GM12865 (cell line): ENCODE measurements around the gene SLC24A4.

ENCODE experiments used
- DNase-seq: peaks from one replicate; pipeline ENCODE4 v3.0.0; 2010; ENCODE audit warnings: low read depth
- H3K4me3 ChIP-seq: 2 replicates; pipeline ENCODE4 v1.5.1; 2011; ENCODE audit warnings: mild to moderate bottlenecking, low read depth, low read length, control low read depth
- TF ChIP-seq, protein P1 (sequence below): IDR thresholded peaks from 2 replicates; pipeline ENCODE4 v1.5.1; 2011; ENCODE audit warnings: low read length, control low read depth, low read depth, inconsistent platforms; ENCODE audit not compliant: insufficient read depth; ENCODE audit errors: missing control alignments

SLC24A4 gene

DNA sequence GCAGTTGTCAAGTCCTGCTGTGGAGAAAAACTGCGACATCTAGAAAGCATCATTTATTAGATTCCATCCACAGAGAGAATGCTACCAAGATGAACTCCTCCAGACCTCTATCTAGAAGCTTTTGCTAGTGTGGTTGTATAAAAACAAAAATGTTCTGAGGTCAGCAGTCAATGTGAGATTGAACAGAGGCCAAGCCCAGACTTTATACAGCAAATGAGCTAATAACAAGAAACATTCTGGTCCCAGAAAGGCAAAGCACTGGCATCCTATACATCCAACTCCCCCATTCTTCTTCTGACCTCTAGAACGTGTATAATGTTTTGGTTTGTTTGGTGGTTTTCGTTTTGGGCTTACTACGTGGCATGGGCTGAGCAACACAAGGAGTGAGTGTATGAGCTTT lies 163.9 kb downstream of the SLC24A4 start:
- DNase-seq: no peak
- H3K4me3 ChIP-seq: no peak overlapping the region
- TF ChIP-seq, protein P1, sequence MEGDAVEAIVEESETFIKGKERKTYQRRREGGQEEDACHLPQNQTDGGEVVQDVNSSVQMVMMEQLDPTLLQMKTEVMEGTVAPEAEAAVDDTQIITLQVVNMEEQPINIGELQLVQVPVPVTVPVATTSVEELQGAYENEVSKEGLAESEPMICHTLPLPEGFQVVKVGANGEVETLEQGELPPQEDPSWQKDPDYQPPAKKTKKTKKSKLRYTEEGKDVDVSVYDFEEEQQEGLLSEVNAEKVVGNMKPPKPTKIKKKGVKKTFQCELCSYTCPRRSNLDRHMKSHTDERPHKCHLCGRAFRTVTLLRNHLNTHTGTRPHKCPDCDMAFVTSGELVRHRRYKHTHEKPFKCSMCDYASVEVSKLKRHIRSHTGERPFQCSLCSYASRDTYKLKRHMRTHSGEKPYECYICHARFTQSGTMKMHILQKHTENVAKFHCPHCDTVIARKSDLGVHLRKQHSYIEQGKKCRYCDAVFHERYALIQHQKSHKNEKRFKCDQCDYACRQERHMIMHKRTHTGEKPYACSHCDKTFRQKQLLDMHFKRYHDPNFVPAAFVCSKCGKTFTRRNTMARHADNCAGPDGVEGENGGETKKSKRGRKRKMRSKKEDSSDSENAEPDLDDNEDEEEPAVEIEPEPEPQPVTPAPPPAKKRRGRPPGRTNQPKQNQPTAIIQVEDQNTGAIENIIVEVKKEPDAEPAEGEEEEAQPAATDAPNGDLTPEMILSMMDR: no peak

DNA sequence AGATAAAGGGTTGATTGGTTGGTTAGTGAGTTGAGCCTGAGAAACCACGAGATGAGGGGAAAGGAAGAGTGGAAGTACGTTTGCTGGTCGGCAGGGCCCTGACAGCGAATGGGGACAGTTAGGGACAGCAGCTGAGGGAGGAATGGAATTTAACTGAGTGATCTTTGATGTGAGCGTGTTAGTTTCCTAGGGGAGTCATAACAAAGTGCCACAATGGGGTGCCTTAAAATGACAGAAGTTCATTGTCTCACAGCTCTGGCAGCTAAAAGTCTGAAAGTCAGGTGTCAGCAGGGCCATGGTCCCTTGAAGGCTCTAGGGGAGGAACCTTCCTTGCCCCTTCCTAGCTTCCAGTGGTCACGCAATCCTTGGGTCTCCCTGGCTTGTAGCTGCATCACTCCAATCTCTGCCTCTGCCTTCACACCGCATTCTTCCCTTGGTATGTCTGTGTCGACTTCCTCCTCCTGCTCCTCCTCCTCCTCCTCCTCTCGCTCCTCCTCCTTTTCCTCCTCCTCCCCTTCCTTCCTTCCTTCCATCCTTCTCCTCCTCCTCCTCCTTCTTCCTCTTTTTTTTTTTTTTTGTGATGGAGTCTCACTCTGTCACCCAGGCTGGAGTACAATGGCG lies 164.7 kb downstream of the SLC24A4 start:
- no peak overlapping the region for H3K4me3 ChIP-seq
- no peak for DNase-seq
- TF ChIP-seq, protein P1: no peak

DNA sequence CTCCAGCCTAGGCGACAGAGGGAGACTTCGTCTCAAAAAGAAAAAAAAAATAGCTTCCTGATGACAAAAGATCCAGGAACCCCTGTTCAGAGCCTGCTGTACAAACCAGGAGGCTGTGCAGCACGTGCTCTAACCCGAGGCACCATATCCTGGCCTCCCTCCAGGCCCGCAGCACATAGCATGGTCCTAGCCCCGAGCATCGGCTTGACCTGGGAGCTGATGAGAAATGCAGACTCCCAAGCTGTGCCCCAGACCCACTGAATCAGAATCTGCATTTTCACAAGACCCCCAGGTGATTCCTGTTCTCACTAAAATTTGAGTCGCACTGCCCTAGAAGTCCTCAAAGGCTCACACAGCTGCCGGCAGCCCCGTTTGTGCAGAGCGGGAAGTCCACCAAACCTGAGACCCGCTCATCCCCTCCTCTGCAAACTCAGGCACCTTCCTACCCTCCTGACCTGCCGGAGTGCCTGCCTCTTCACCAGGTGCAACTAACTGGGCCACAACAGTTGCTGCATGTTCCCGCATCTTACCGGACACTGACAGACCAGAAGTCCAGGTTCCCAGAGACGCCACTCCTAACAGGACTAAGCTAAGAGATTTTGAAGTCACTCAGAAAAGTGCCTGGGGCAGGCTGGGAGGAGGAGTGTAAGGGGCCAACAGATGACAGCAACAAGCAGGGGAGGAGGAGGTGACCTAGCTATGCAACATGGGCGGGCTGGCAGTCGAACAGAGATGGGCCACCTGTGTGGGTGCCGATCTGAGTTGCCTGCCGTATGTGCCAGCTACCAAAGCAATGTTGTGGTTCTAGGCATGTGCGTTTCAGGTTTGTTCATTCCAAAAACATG lies 166.7 kb downstream of the SLC24A4 start:
- H3K4me3 ChIP-seq: no peak overlapping the region
- no peak for DNase-seq
- TF ChIP-seq, protein P1: no peak

DNA sequence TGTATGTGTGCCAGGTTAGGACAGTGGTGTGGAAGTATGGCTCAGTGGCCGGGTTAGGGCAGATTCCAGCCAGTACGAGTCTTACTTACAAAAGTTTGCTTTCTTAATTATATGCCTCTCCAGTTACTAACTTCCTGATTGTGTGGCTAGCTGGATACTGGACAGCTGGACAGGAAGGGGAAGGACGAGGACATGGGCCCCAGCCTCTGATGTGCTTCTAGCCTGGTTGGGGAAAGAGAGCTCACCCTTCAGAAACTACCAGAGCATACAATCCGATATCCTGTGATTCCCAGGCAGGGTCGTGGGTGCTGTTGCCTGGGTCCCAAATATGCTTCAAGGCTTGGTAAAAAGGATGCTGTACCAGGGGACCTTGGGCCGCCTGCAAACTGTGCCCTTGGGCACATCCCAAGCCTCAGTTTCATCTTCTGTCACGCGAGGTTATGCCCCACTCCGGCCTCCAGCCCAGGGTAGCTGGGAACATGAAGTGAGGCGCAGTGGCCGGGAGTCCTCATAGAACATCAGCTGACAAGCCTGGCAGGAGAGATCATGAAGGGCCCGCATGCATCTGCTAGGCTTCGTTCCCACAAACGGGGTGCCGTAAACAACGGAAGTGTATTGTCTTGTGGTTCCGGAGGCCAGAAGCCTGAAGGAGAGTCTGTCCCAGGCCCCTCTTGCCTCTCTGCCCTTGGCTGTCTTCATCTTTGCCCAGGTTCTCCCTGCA lies 167.4 kb downstream of the SLC24A4 start:
- H3K4me3 ChIP-seq: no peak overlapping the region
- TF ChIP-seq, protein P1: no peak
- no peak for DNase-seq

DNA sequence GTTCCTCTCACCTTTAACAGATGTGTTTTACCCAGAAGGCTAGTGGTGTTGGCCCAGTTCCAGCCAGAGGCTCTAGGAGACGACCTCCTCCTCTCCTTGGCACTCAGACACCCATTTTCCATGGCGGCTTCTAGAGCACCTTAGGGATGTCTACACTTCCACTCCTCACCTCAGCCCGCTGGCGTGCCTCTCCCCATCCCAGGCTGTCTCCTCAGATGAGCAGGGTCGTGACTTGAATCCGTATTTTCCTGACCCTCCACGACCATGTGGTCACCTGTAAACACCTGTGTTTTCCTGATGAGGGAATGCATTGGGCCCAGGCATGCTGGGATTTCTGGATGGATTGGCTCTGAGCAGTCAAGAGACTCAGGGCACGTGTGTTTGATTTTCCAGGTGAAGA lies 168.8 kb downstream of the SLC24A4 start:
- DNase-seq: no peak
- TF ChIP-seq, protein P1: no peak
- H3K4me3 ChIP-seq: no peak overlapping the region

DNA sequence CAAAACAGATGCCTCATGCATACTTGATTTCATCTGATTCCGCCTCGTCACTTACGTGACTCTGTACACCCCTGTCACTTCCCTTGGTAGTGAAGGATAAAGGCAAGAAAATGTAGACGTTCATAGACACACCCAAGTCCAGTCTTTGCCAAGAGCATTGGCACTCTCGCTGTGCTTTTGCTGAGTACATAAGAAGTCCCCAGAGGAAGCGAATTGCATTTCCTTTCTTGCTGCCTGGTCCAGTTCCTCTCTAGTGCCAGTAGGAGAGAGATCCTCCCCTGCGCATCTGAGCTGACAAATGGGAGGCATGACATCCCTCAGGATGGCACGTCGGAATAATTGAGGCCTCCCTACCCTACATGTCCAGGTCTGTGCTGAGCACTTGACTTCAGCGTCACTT lies 169.3 kb downstream of the SLC24A4 start:
- H3K4me3 ChIP-seq: no peak overlapping the region

More for the DNA sequence above, 169.3 kb downstream of the SLC24A4 start:
- no peak for DNase-seq
- TF ChIP-seq, protein P1: no peak
